GM18861 (cell line): Measurements from ENCODE around the gene TSPAN19.

Experiments used
- ATAC-seq: cut with Tn5 transposase; IDR thresholded peaks from one replicate; pipeline ENCODE4 v1.9.1; 2021; ENCODE audit not compliant: unreplicated experiment

The TSPAN19 gene

DNA sequence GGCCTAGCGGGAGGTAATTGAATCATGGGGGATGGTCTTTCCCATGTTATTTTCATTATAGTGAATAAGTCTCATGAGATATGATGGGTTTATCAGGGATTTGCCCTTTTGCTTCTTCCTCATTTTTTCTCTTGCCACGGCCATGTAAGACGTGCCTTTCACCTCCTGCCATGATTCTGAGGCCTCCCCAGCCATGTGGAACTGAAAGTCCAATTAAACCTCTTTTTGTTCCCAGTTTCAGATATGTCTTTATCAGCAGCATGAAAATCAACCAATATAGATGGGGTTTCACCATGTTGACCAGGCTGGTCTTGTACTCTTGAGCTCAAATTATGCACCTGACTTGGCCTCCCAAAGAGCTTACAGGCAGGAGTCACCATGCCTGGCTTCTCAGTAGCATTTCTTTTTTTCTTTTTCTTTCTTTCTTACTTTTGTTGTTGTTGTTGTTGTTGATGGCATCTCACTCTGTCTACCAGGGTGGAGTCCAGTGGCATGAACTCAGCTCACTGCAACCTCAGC, 33.2 kb downstream of the TSPAN19 start:
- ATAC-seq, result no peak

DNA sequence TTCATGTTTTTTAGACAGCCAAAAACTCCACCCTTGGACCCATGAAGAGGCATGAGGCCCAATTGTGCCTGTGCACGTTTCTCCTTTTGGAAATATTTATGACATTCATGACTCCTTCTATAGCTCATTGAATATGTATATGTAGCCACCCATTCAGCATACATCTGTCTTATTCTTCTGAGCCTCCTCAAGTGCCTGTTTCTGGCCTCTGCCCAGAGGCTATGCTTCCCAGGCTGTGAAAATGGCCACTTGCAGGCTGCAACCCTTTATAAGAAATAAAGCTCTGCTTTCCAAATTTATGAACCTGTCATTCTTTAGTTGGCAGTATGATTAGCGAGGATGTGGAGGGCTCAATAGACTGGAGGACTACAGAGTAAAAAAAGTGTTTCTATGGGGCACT, 35.3 kb downstream of the TSPAN19 start:
- ATAC-seq, result no peak

DNA sequence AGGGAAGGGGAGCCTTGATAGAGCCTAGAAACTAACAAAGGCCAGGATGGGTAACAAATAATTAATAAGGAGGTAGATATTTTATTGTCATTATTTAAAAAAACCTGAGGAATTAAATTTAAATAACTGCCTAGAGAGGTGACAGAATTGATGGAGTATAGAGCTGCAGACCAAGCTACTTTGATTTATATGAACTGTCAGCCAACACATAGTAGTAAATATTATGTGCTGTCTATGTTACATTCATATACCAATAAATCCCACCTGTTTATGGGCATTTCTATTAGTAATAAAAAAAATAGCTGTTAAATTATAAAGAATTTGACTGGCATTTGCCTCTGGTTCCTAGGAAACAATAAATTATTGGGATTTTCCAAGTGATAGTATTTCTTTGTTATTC, 37.7 kb downstream of the TSPAN19 start:
- no peak for ATAC-seq

DNA sequence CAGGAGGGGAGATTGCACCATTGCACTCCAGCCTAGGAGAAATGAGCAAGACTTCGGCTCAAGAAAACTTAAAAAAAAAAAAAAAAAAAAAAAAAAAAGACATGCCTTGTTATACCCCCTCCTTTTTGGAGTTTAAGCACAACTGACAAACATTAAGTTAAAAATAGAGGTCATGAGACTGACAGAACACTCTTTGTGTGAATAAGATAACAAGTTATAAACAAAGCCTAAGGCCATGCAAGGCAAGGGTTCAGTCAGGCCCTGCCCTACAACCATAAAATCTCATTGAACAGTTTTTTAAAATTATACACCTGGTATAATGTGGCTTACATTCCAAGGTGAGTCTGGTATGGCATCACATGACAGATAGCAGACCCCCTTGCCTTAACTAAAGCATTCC, 39.3 kb downstream of the TSPAN19 start:
- no peak for ATAC-seq

DNA sequence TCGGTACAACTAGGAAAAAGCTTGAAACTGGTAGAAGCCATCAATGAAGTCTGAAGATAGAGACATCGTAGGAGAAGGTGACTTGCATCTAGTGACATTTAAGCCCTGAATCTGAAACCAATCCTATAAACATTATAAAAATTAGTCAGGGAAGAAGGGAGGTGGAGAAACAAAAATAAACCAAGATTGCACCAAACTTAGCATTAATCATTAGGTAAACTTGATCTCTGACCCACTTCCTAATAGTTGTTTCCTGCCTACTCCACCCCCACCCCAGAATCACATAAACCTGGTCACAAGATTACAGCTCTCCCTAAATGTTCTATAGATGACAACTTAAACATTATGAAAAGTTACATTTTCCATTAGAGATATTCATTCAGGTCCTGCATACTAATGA, 40.4 kb downstream of the TSPAN19 start:
- no peak for ATAC-seq

DNA sequence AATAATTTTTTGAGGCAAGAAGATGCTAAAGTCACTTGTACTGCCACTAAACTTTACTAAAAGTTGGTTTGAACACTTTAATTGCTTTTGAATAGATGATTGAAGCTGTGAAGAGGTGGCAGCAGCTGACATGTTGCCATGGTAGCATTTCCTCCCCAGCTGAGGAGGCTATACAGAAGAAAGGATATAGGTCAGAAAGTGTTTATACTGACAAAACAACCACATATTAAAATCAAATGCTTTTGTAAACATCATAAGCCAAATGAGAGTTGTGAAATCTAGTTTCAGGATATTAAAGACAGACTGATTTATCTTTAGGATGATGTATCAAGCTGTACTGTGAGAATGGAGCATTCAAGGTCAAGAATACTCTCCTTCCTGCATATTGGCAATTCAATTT, 41.7 kb downstream of the TSPAN19 start:
- no peak for ATAC-seq

DNA sequence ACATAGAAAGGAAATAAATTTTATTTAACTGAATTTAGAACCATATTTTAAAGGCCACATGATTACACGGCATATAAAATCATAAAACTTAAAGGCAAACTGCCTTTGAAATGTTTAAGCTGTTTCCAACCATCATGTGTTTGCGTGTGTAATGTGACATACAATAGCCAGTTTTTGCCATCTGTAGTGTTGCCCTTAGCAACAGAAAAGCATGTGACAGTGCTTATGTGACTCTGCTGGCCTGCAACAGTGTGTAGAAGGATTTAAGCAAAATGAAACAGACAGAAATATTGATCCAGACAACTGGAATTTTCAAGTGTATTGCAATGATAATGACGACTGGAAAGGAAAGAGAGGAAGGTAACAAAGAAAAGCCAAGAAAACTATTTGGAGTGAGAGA, 49.5 kb downstream of the TSPAN19 start:
- no peak for ATAC-seq

DNA sequence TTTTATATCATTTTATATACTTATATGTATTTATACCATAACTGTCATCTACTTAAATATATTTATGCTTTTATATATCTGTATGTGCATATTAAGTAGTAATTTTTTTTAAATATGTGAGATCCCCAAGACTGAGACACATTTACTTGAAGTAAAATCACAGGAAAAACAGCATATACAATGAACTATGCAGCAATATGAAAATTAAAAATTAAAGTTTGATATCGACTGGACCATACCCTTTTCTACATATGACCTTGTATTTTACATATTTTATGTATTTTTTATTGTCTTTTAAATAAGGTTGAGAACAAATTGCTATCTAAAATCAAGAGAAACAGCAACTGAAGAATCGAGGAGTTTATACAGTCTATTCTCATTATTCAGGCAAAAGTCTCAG, 50.0 kb downstream of the TSPAN19 start:
- no peak for ATAC-seq

DNA sequence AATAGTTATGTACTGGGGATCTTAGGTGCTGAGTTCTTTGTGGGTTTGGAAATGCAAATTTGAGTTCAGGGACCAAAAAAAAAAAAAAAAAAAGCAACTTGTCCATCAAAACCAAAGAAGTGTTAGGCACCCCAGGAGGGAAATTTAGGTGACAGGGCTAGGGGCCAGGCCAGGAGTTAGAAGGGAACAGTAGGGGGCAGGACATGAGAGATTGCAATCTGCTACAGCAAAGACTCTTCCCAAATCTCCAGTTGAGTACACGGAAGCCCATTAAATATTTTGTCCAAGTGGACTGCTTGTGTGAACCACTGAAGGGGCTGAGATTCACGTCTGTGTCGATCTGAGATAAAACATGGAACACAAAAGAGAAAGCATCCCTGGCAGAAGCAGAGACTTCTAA, 52.8 kb downstream of the TSPAN19 start:
- no peak for ATAC-seq

DNA sequence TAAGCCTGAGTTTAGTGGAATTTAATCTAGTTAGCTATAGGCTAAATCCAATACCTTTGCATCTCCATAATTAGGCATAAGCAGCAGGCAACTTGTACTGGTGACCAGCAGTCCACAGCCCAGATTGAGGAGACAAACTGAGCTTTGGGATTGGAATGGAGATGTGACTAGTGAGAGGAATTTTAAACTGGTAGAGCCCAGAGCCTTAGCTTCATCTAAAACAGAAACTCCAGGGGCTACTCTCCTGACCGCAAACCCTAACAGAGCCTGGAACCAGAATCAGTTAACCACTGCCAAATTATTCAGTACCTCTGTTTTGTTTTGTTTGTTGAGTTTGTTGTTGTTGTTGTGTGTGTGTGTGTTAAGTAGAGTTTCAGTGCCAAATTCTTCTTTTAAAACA, 53.2 kb downstream of the TSPAN19 start:
- ATAC-seq, result no peak

DNA sequence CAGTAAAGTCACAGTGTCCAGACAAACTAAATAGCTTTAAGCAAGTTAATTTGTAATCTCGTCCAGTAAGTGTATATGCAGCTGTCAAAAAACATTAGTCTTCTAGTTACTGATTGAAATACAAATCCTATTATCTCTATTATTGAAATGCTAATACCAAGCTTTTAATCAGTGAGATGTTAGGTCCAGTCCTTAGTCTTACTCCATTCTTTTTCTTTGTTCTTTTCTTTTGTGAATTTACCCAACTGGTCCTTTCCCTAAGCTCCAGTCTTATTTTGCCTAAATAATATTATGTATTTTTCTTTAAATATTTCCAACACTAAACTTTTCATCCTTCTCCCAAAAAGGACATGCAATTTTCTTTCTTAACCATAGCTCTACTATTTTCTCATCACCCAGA, 57.2 kb downstream of the TSPAN19 start:
- ATAC-seq, result no peak

DNA sequence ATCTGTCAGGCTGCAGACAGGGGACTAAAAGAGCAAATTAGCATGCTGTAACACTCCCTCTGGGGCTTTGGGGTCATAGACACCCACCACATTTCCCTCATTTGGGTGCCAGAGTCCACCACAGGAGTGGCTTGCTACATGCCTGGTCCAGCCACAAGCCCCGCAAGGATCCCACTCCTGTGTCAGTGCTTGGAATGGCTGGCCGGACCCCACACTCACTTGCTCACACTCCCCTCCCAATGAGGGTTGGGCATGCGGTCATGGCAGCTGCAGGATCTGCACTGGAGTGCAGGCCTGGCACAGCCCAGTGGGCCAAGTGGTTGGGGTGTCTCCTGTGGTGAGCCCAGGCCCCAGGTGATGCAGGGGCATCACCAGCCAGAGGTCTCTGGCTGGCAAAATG, 59.9 kb downstream of the TSPAN19 start:
- no peak for ATAC-seq

DNA sequence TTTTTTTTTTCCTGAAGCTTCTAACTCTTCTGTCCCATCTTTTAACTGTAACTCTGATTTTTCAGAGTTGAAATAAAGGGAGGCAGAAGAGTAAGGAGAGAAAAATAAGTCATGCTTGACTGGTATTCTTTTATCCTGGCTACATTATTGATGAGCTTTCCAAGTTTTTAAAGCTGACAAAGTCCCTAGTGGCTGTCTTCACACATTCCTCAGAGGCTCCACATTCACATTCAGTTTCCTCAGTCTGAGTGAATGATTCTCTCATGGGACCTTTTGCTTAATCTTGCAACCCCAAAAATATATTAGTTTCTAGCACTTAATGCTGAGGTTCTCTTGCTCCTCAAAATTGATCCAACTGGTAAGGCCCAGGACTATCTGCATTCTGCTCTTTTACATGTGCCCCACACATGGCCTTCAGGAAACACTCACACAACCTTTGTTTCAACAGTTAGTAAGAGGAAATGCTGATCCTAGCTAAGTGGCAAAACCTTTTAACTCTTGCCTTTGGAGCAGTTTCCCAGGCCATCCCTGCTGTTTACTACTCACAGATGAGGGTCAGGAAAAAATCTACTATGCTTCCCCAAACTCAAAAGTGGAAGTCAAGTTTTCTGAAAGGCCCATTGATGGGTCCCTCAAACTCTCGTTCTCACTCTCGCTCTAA, 61.8 kb downstream of the TSPAN19 start:
- ATAC-seq, result no peak

DNA sequence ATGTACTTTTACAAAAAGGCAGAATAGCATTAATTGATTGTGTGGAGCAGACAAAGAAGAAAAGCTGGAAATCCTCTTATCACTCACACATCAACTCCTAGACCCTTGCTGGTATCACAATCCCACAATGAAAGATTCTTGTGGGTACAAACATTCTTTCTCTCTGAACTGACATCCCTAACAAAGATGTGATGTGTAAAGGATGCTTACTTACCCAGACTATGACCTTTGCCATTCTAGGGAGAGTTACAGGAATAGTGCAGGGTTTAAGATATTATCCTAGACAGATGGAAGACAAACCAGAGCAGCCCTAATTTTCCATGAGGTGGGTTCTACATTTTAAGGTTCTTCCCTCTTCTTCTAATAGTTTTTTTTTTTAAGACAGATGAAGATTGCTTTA, 63.1 kb downstream of the TSPAN19 start:
- no peak for ATAC-seq

DNA sequence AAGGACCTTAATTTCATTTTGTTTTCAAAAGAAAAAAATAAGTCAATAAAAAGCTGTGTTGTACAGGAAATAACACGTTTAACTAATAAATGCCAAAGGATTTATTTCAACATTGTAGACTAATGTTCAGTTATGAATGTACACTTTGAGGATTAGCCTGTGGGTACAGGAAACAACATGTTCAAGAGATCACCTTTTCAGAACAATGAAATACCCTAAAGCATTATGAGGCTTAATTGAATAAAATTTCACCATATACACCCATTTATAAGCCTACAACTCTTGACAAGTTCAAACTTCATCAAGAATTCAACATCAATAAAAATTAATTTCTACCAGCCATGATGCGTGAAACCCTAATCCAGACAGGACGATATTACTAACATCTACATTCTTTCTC, 66.9 kb downstream of the TSPAN19 start:
- no peak for ATAC-seq
